Activated CD8-positive, alpha-beta memory T cell treated with anti-CD3 and anti-CD28 coated beads, Interleukin-2, amount 10 ng/mL, durations not matched to agents 7 days and 5 days (primary cell): Measurements from ENCODE around the gene DCANP1. TPM values are rescaled to one million over a fixed set of nuclear protein-coding genes. Genes with fewer than 3 reads are reported as not detected.
"Not testable (repeated sequence)": the region's sequence is repeated elsewhere in the genome, so short reads cannot be mapped to it uniquely, and the experiment has no call there.

Experiments
- ATAC-seq: fragments of 150-1000 bp; cut with Tn5 transposase; one replicate; pipeline ENCODE4 v1.10.0; 2021; ENCODE audit warnings: moderate library complexity
- CTCF ChIA-PET: fragments of 350-600 bp; sonication (Branson Sonifier 250); formaldehyde crosslinking; loops from one replicate; lab custom pipeline; 2021; ENCODE audit warnings: antibody characterized with exemption; lab: Charles Lee
- DNase-seq: peaks from one replicate; pipeline ENCODE4 v3.0.0-alpha.2; 2020
- H3K27ac Mint-ChIP-seq: one replicate; pipeline ENCODE4 v1.8.0; 2021; ENCODE audit warnings: mild to moderate bottlenecking, mixed read lengths
- H3K27me3 Mint-ChIP-seq: one replicate; pipeline ENCODE4 v1.8.0; 2021; ENCODE audit warnings: mixed read lengths
- H3K36me3 Mint-ChIP-seq: one replicate; pipeline ENCODE4 v1.8.0; 2021; ENCODE audit warnings: mild to moderate bottlenecking, mixed read lengths
- H3K4me1 Mint-ChIP-seq: one replicate; pipeline ENCODE4 v1.8.0; 2021; ENCODE audit warnings: mixed read lengths
- H3K4me3 Mint-ChIP-seq: one replicate; pipeline ENCODE4 v1.8.0; 2021; ENCODE audit warnings: mild to moderate bottlenecking, moderate library complexity, mixed read lengths
- H3K9me3 Mint-ChIP-seq: one replicate; pipeline ENCODE4 v1.8.0; 2022; ENCODE audit warnings: low read depth, mixed read lengths
- total RNA-seq, 2 experiments: library from RNA; stranded (reverse); gene quantifications; one replicate each; pipeline ENCODE4 v1.2.3, GENCODE V29; 2021

DCANP1 gene, protein sequence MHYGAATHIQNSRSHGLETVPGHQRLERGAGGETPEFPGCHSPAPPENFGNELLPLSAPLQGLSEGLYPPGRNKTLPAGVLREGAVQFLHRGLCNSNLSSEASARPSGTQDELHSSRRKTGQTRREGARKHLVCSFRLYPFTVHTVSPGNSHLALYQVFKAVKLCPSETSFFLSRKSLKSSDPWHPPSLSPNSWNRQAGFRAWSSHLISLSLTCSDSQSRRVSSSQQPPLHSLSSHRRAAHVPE
- not detected for total RNA-seq

DNA sequence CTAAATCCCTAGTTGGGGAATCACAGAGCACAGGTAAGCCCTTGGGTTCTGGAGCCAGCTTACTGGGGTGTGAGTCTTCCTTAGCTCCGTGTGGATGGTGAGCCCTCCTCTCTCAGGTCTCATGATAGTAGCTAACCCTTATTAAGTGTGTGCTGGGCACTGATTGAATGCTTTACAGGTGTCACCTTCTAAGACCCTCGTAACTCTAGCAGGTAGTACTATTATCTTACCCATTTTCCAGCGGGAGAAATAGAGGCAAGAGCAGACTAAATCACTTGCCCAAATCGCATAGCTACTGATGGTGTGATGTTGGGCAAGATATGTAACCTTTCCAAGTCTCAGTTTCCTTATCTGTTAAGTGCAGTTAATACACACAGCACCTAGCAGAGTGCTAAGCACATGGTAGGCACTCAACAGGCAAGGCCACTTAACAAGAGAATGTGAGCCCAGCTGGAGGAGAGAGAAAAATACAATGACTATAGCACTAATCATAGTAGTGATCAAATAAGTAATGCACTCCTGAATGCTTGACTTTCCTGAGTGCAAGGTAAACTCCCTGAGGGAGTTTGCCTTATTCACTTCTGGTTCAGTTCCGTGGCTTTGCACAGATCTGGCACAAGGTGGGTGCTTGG lies at the start of gene DCANP1:
DCANP1 (minus strand) TSS at position 51 of the 632 bp plus-strand sequence. CDS start 240 bp downstream, outside the sequence.
- DNase-seq (no peak), ATAC-seq (no peak)
- no peaks in the 10 kb centered on the region for H3K36me3 Mint-ChIP-seq
- no peaks in the 10 kb centered on the region for H3K4me1 Mint-ChIP-seq
- H3K27ac Mint-ChIP-seq, result no peak within 1 kb of the TSS
- no peaks in the 10 kb centered on the region for H3K9me3 Mint-ChIP-seq
- peaks cover 3% of the 10 kb centered on the region for H3K27me3 Mint-ChIP-seq
- CTCF ChIA-PET, result interaction anchor here (1.7 to 3.4 kb wide), 2 partner anchors 10 to 18 kb away, joined by 6 to 16 read pairs; no protein-coding TSS in a partner anchor
- H3K4me3 Mint-ChIP-seq, result no peak within 1 kb of the TSS

DNA sequence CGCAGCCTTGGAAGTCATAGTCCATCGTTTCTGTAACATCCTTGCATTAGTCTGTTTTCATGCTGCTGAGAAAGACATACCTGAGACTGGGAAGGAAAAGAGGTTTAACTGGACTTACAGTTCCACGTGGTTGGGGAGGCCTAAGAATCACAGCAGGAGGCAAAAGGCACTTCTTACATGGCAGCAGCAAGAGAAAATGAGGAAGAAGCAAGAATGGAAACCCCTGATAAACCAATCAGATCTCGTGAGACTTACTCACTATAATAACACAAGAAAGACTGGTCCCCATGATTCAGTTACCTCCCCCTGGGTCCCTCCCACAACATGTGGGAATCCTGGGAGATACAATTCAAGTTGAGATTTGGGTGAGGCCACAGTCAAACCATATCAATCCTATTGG lies 48.4 kb upstream of the DCANP1 start:
- CTCF ChIA-PET, result interaction anchor here (0.8 kb wide), 1 partner anchor 58 kb away, joined by 3 read pairs; no protein-coding TSS in a partner anchor
- ATAC-seq, DNase-seq, H3K27ac Mint-ChIP-seq, H3K4me1 Mint-ChIP-seq, H3K36me3 Mint-ChIP-seq, H3K4me3 Mint-ChIP-seq, H3K9me3 Mint-ChIP-seq: not testable (repeated sequence)
- peaks cover 70% of the 10 kb centered on the region for H3K27me3 Mint-ChIP-seq

DNA sequence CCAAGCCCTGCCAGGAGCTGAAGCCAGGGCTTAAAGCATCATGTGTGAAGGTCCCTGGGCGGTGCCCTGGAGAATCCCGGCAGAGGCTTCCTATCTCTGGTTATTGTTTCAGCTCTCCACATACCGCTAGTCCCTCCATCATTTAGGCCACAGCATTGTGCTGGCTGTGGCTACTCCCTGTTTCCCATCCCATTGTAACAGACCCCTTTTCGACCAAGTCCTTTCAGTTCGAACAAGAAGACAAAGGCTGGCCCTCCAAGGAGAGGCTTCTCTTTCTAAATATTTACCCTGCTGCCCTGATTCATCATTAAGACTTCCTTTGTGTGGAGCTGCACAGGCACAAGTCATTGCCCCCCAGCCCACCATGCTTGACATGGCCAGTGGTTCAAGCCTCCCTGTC lies 47.0 kb upstream of the DCANP1 start:
- peaks cover 77% of the 10 kb centered on the region for H3K27me3 Mint-ChIP-seq
- no peak for ATAC-seq

DNA sequence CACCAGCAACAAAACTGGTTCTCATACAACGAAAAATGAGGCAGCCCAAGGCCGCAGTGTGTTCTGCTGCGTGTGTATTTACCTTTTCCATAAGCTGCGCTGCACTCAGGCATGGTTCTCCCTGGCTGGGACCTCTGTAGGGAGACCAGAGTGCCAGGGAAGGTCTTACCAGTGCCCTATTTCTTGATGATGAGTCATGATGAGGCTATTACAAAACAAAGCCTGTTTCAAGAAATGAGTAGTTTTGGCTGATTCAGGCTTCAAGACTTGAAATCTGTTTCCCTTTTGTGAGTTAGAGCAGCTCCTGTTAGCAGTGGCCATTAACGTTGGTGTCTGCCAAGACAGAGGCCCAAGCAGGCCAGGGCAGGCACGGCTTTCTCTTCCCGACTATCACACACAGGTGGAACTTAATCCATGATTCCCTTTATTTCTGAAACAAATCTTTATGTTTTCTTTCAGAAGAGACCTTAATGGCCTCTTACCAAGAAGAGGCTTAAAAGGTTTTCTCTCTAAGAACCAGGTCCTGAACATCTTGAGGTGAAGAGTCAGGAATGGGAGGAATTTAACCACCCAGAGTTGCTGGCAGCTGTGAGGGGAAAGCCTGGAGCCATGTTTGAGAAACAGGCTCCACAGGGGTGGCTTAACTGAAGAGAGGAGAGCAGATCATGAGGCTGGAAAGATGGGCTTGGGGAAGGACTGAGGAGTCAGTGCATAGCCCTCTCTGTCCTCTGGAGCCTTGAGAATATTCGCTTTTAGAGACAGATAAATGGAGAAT lies 46.4 kb upstream of the DCANP1 start:
- Mint-ChIP-seq H3K27me3 (peaks cover 81% of the 10 kb centered on the region), H3K27ac (no peak overlapping the region), H3K4me1 (peaks cover 2% of the 10 kb centered on the region), H3K9me3 (no peaks in the 10 kb centered on the region), H3K36me3 (peaks cover 2% of the 10 kb centered on the region), H3K4me3 (no peak overlapping the region)
- DNase-seq (no peak), ATAC-seq (no peak)
- CTCF ChIA-PET, result no interaction called here

More for the DNA sequence above, 47.0 kb upstream of the DCANP1 start:
- no peak overlapping the region for H3K27ac Mint-ChIP-seq
- H3K36me3 Mint-ChIP-seq, result peaks cover 2% of the 10 kb centered on the region
- H3K4me1 Mint-ChIP-seq, result peaks cover 2% of the 10 kb centered on the region
- CTCF ChIA-PET, result interaction anchor here (0.9 kb wide), 1 partner anchor 58 kb away, joined by 3 read pairs; no protein-coding TSS in a partner anchor
- no peak overlapping the region for H3K4me3 Mint-ChIP-seq
- H3K9me3 Mint-ChIP-seq, result no peaks in the 10 kb centered on the region
- no peak for DNase-seq

DNA sequence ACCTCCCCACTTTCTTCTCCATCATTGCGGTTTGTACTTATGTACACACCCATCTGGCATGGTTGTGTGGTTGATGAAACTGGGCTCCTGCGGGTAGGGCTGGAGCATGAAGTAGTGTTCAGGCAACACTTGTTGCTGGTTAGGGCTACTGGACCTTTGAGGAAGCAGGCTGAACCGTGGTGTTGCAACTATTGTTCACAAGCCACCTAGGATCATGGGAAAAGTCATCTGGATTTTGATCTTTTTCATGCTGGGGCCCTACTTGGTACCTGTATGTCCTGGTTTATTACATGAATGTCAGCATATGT lies 45.1 kb upstream of the DCANP1 start:
- Mint-ChIP-seq H3K4me3 (no peak overlapping the region), H3K27me3 (peaks cover 85% of the 10 kb centered on the region), H3K4me1 (peaks cover 2% of the 10 kb centered on the region), H3K9me3 (no peaks in the 10 kb centered on the region), H3K36me3 (peaks cover 2% of the 10 kb centered on the region), H3K27ac (no peak overlapping the region)
- ATAC-seq, result no peak
- CTCF ChIA-PET, result no interaction called here
- no peak for DNase-seq

DNA sequence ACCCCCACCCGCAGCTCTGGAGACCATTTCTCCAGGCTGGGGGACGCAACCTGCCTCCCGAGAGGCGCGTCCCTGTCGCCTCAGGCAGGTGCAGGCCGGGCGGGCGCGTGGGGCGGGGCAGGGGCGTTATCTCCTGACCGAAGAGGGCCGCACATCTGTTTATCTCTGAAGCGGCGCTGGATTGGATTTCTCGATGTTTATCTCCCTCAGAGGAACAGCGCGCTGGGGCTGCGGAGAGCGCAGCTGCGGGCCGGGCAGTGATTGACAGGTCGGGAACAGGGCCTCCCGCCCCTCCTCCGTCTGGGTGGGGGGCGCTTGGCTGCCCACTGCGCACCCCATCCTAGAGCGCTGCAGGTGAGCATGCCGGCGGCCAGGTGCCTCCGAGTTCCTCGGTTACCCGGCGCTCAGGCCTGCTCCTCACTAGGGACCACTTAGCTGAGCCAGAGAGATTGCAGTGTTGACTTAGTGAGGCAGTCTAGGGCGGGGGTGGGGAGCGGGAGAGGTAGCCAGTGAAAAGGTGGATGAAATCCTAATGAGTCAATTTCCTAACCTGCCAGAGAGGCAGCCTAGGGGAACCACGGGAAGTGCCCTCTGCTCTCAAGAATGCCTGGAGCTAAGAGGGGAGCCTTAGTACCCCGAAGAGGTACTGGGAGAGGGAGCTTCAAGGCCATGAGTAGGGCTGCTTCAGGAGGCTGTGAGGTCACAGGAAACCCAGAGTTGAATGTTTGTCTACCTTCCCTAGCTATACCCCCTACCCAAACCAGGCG lies 44.6 kb upstream of the DCANP1 start:
- ATAC-seq (no peak), DNase-seq (no peak)
- peaks cover 87% of the 10 kb centered on the region for H3K27me3 Mint-ChIP-seq
- peaks cover 2% of the 10 kb centered on the region for H3K4me1 Mint-ChIP-seq
- no peak overlapping the region for H3K27ac Mint-ChIP-seq
- no peaks in the 10 kb centered on the region for H3K9me3 Mint-ChIP-seq
- H3K36me3 Mint-ChIP-seq, result peaks cover 2% of the 10 kb centered on the region
- CTCF ChIA-PET, result interaction anchor here (1.6 kb wide), 1 partner anchor 25 kb away, joined by 4 read pairs; no protein-coding TSS in a partner anchor
- H3K4me3 Mint-ChIP-seq, result no peak overlapping the region

DNA sequence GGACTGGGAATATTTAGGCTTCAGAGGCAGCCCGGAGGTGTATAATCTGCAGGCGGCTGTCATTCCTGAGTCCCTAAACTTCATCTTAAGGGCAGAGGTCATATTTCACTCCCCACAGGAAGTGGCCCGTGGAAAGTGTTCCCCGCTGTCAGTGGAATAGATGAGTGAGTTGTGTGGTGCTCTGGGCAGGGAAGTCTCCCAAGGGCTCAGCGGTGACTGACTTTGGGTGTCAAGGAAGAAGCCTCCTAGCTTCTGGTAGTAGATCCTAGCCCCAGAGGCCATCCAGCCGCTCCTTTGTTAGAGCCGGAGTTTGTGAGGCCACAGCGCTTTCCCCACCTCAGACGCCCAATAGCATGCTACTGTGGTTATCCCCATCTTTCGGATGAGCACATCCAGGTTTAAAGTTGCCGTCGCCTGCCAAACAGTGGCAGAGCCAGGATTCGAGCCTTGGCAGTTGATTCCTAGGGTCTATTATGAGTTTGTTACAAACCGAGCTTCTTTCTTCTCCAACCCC lies 43.9 kb upstream of the DCANP1 start:
- peaks cover 92% of the 10 kb centered on the region for H3K27me3 Mint-ChIP-seq
- H3K4me3 Mint-ChIP-seq, result no peak overlapping the region
- no peak for DNase-seq
- H3K36me3 Mint-ChIP-seq, result peaks cover 2% of the 10 kb centered on the region
- no peaks in the 10 kb centered on the region for H3K9me3 Mint-ChIP-seq
- ATAC-seq, result no peak
- H3K4me1 Mint-ChIP-seq, result peaks cover 2% of the 10 kb centered on the region
- H3K27ac Mint-ChIP-seq, result no peak overlapping the region
- CTCF ChIA-PET, result interaction anchor here (1.5 to 1.6 kb wide), 2 partner anchors 25 to 41 kb away, joined by 4 read pairs; no protein-coding TSS in a partner anchor

DNA sequence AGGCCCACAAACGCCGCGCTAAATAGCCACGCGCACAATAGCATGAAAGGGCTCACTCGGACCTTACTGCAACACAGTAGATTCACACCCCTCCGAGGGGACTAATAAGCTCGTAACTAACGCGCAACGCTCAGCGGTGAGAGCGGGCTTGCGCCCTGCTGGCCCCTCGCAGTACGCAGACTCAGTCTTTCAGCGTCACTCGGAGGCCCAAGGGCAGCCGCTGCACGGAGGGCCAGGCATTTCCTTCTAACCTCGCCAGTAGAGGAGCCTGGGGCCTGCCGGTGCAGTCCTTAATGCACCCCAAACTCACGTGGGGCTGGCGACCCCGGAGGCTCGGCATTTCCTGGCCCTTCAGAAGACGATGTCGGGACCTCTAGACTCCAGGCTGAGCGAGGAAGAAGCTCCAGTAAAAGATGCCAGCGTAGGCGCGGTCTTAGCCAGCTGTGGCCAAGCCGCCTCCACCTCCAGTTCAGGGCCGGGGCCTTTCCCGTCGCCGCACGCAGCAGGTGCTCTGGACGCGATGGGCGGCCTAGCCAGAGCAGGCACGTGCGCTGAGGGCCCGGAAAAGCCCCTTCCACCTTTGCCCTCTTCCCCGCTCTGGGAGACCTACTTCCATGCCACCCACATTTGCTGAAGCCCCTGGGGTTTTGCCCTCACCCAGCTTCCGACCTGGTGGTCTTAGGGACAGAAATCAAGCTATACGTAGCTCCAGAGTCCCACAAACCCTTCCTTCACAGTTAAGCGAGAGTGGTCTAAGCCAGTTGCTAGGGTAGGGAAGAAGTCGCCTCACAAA lies 43.3 kb upstream of the DCANP1 start:
- Mint-ChIP-seq H3K4me3 (no peak overlapping the region), H3K27ac (no peak overlapping the region), H3K4me1 (peaks cover 2% of the 10 kb centered on the region), H3K36me3 (peaks cover 2% of the 10 kb centered on the region), H3K9me3 (no peaks in the 10 kb centered on the region), H3K27me3 (peaks cover 94% of the 10 kb centered on the region)
- no peak for DNase-seq
- no peak for ATAC-seq
- CTCF ChIA-PET, result interaction anchor here (1.5 to 1.6 kb wide), 2 partner anchors 24 to 42 kb away, joined by 4 read pairs; no protein-coding TSS in a partner anchor

DNA sequence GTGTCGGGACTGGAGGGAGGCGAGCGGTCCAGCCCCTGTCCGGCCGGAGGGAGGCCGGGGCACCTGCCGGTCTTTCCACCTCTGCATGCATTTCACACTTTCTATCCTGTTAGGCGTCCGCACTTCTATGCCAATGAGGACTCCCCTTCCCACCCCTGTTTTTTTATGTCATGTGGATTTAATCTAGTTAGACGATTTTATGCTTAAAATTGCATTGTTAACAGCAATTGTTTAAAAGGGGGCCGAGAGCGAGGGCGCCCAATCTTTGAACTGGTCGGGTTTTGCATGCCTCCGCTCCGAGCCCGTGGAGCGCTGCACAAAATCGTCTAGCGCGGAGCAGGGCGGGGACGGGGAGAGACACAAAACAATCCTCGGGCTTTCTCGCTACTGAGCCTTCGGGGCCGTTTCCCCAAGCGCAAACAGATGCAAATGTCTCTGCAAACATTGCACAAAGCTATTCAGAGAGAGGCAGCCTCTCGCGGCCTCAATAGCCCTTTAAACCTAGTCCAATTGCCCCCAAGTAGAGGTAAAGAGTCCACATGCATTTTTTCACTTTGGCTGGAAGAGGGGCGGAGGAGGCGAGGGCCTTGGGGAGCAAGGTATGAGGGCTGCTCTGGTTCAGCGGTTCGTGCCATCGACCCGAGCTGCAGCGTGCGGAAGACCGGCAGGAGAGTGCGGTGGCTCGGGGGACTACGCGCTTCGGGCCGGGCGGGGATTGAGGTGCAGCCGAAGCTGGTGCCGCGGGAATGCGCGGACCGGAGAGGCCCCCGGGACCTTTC lies 42.5 kb upstream of the DCANP1 start:
- H3K4me1 Mint-ChIP-seq, result peaks cover 2% of the 10 kb centered on the region
- H3K36me3 Mint-ChIP-seq, result peaks cover 2% of the 10 kb centered on the region
- peak overlapping the region; percentile 59 for H3K27ac Mint-ChIP-seq
- DNase-seq (no peak), ATAC-seq (no peak)
- H3K27me3 Mint-ChIP-seq, result peaks cover 93% of the 10 kb centered on the region
- no peak overlapping the region for H3K4me3 Mint-ChIP-seq
- no peaks in the 10 kb centered on the region for H3K9me3 Mint-ChIP-seq
- CTCF ChIA-PET, result interaction anchor here (1.5 kb wide), 1 partner anchor 42 kb away, joined by 4 read pairs; no protein-coding TSS in a partner anchor

DNA sequence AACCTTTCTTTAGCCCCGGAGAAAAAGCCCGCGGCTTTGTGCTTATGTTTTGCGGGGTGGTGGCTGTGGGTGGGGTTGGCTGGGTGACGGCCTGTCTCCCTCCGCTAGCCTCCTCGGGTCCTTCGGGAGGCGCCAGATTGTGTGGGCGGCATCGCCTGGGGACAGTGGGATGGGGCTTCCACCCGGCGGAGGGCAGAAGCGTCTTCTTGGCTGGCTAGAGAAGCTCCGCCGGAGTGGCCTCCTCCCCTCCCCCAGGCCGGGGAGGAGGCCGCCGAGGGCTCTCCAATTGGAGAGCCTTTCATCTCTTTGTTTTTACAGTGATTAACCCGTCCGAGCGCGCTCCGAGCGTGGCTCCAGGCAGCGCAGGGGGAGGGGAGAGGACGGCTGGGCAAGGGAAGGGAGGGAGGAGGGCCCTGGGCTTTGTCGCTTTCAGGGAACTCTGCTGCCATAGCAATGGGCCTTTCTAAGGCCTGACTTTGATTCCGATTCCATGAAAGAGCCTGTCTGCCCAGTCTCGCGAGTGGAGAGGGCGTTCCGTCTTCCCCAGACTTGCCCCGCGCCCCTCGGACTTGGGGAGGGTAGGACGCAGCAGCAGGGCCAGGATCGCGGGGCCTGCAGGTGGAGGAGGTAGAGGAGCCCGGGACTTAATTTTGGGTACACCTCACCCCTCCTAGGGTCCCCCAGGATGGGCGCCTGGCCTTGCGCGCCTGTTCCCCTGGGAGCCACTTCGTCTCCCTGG lies 41.7 kb upstream of the DCANP1 start:
- ATAC-seq (no peak), DNase-seq (no peak)
- Mint-ChIP-seq H3K36me3 (peaks cover 2% of the 10 kb centered on the region), H3K27ac (no peak overlapping the region), H3K9me3 (no peaks in the 10 kb centered on the region), H3K4me3 (no peak overlapping the region), H3K4me1 (peaks cover 2% of the 10 kb centered on the region), H3K27me3 (peaks cover 91% of the 10 kb centered on the region)
- CTCF ChIA-PET, result interaction anchor here (1.8 kb wide), 1 partner anchor 63 kb away, joined by 6 read pairs; no protein-coding TSS in a partner anchor
